ENCODE data around the gene MYH13. TPM values are rescaled to one million over a fixed set of nuclear protein-coding genes. Genes with fewer than 3 reads are reported as not detected.

MYH13 gene
- total RNA-seq, 1 donor from 2014 or later: not detected

GRCh38 chr17:10349403-10349802, 23.4 kb downstream of the MYH13 start:
- no peak overlapping the region for H3K9ac ChIP-seq
- no peak overlapping the region for H2AFZ ChIP-seq (replicated peaks)
- no peaks in the 10 kb centered on the region for H3K27me3 ChIP-seq
- no peaks in the 10 kb centered on the region for H3K79me2 ChIP-seq (ENCODE audit: low read depth)
- H3K27ac ChIP-seq: no peak overlapping the region
- H3K4me1 ChIP-seq: no peaks in the 10 kb centered on the region
- no peak overlapping the region for H3K4me3 ChIP-seq
- no peaks in the 10 kb centered on the region for H3K36me3 Mint-ChIP-seq
- no peak overlapping the region for H3K27ac Mint-ChIP-seq
- no peak overlapping the region for H3K4me3 Mint-ChIP-seq
- no peak for TF ChIP-seq EZH2phosphoT487 (IDR thresholded peaks at IDR 0.05)
- TF ChIP-seq EZH2 (IDR thresholded peaks at IDR 0.05): no peak
- TF ChIP-seq, protein P1, sequence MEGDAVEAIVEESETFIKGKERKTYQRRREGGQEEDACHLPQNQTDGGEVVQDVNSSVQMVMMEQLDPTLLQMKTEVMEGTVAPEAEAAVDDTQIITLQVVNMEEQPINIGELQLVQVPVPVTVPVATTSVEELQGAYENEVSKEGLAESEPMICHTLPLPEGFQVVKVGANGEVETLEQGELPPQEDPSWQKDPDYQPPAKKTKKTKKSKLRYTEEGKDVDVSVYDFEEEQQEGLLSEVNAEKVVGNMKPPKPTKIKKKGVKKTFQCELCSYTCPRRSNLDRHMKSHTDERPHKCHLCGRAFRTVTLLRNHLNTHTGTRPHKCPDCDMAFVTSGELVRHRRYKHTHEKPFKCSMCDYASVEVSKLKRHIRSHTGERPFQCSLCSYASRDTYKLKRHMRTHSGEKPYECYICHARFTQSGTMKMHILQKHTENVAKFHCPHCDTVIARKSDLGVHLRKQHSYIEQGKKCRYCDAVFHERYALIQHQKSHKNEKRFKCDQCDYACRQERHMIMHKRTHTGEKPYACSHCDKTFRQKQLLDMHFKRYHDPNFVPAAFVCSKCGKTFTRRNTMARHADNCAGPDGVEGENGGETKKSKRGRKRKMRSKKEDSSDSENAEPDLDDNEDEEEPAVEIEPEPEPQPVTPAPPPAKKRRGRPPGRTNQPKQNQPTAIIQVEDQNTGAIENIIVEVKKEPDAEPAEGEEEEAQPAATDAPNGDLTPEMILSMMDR (IDR thresholded peaks at IDR 0.05): peak; percentile 53
- H3K9me3 Mint-ChIP-seq: no peaks in the 10 kb centered on the region
- peak; percentile 34 for DNase-seq (ENCODE audit: low spot score)
- H3K9me3 ChIP-seq (ENCODE audit: low read depth): no peaks in the 10 kb centered on the region
- no peaks in the 10 kb centered on the region for H3K4me1 Mint-ChIP-seq
- no peaks in the 10 kb centered on the region for H4K20me1 ChIP-seq (ENCODE audit: low read depth)
- no peaks in the 10 kb centered on the region for H3F3A ChIP-seq (ENCODE audit: low read depth)
- H3K36me3 ChIP-seq: no peaks in the 10 kb centered on the region
- H3K27me3 Mint-ChIP-seq (ENCODE audit: insufficient read depth, low read depth): no peaks in the 10 kb centered on the region
- no peak overlapping the region for H3K4me2 ChIP-seq

DNA sequence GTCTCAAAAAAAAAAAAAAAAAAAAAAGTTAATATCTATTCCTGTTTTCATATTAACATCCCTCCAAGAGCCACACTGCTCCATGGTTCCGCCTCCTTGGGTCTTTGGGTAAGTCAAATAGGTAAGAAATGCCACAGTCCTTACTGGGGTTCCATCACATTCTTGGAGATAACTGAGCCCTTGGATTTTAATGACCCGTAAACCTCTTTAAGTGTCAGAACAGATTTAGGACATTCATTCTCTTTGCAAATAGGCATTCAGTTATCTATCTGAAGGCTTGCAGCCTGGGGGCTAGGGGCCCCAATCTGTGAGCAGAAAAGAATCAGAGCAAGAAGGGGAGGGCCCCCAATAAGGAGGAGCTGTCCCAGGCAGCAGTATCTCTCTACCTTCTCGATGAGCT, 28.0 kb downstream of the MYH13 start:
- Histone ChIP-seq H3F3A (ENCODE audit: low read depth) (no peaks in the 10 kb centered on the region), H4K20me1 (ENCODE audit: low read depth) (no peaks in the 10 kb centered on the region), H3K4me3 (no peak overlapping the region), H3K27me3 (no peaks in the 10 kb centered on the region), H3K27ac (no peak overlapping the region), H3K4me1 (no peaks in the 10 kb centered on the region), H3K9ac (no peak overlapping the region), H3K9me3 (ENCODE audit: low read depth) (no peaks in the 10 kb centered on the region), H3K79me2 (ENCODE audit: low read depth) (no peaks in the 10 kb centered on the region), H2AFZ (replicated peaks) (no peak overlapping the region), H3K36me3 (no peaks in the 10 kb centered on the region), H3K4me2 (no peak overlapping the region)
- no peak for DNase-seq (ENCODE audit: low spot score)
- Mint-ChIP-seq H3K4me1 (no peaks in the 10 kb centered on the region), H3K36me3 (no peaks in the 10 kb centered on the region), H3K9me3 (no peaks in the 10 kb centered on the region), H3K27me3 (ENCODE audit: insufficient read depth, low read depth) (no peaks in the 10 kb centered on the region), H3K4me3 (no peak overlapping the region), H3K27ac (no peak overlapping the region)
- TF ChIP-seq, protein P1 (IDR thresholded peaks at IDR 0.05): no peak
- TF ChIP-seq EZH2phosphoT487 (IDR thresholded peaks at IDR 0.05) (no peak), EZH2 (IDR thresholded peaks at IDR 0.05) (no peak)

DNA sequence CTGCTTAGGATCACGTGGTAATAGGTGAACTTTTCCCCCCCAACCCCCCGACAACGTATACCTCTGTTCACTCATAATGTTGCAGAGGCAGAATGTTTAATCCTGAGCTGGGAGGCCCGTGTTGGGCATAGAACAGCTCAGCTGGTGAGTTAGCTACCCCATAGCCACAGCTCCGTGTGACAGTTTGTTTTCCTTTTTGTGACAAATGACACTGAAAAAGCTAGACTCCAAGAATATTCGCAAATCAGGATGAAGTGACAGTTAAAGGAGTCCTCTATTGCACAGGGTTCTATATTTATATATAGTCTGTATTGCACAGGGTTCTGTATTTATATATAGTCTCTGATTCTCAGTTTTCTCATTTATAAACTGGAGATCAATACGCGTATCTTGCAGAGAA, 33.8 kb downstream of the MYH13 start:
- H2AFZ ChIP-seq (replicated peaks): no peak overlapping the region
- no peak overlapping the region for H3K4me3 Mint-ChIP-seq
- H4K20me1 ChIP-seq (ENCODE audit: low read depth): no peaks in the 10 kb centered on the region
- no peaks in the 10 kb centered on the region for H3K9me3 ChIP-seq (ENCODE audit: low read depth)
- H3K27me3 ChIP-seq: no peaks in the 10 kb centered on the region
- TF ChIP-seq EZH2phosphoT487 (IDR thresholded peaks at IDR 0.05) (no peak), EZH2 (IDR thresholded peaks at IDR 0.05) (no peak)
- TF ChIP-seq, protein P1 (IDR thresholded peaks at IDR 0.05): no peak
- H3K4me2 ChIP-seq: no peak overlapping the region
- H3K36me3 ChIP-seq: no peaks in the 10 kb centered on the region
- no peak overlapping the region for H3K4me3 ChIP-seq
- H3K9ac ChIP-seq: no peak overlapping the region
- H3K4me1 Mint-ChIP-seq: peaks cover 4% of the 10 kb centered on the region
- H3K4me1 ChIP-seq: peaks cover 4% of the 10 kb centered on the region
- no peak overlapping the region for H3K27ac Mint-ChIP-seq
- H3F3A ChIP-seq (ENCODE audit: low read depth): no peaks in the 10 kb centered on the region
- H3K79me2 ChIP-seq (ENCODE audit: low read depth): no peaks in the 10 kb centered on the region
- H3K36me3 Mint-ChIP-seq: no peaks in the 10 kb centered on the region
- H3K27ac ChIP-seq: no peak overlapping the region
- H3K9me3 Mint-ChIP-seq: no peaks in the 10 kb centered on the region
- DNase-seq (ENCODE audit: low spot score): no peak
- H3K27me3 Mint-ChIP-seq (ENCODE audit: insufficient read depth, low read depth): peaks cover 2% of the 10 kb centered on the region

Measured in neural progenitor cell (in vitro differentiated cells).